IPS DF 4.7 (cell line): ENCODE data around the gene TST.

Experiments used
- DNase-seq: peaks from one replicate; pipeline ENCODE4 v3.0.0-alpha.2; 2013; ENCODE audit warnings: low spot score; ENCODE audit errors: extremely low read depth

The TST gene

GRCh38 chr22:37019309-37020191 lies at the start of gene TST, which contains the start of gene MPST:
TST (minus strand) TSS chr22:37019447; CDS start chr22:37018732, 715 bp downstream.
MPST (plus strand) TSS chr22:37019742; CDS start chr22:37019837, 95 bp downstream.
- DNase-seq: no peak

DNA sequence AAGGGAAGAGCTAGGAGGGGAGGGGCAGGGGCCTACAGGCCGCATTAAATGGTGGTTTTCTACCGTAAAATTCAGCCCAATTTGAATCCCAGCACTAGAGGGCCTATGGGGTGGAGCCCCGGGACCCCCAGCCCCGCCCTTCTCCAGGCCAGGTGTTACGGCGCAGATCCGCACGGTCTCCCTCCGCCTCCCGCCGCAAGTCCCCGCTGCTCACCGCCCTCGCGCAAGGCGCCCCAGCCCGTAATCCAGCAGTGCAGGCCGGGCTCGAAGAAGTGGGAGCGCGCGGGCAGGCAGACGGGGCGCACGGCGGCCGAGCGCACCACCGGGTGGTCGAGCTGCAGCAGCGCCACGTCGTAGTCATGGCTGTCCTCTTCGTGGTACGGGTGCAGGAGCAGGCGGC lies 49.6 kb upstream of the TST start:
- no peak for DNase-seq

- no peak for DNase-seq
These were observed 48.2 kb upstream of the TST start for GRCh38 chr22:37067428-37067827.

DNA sequence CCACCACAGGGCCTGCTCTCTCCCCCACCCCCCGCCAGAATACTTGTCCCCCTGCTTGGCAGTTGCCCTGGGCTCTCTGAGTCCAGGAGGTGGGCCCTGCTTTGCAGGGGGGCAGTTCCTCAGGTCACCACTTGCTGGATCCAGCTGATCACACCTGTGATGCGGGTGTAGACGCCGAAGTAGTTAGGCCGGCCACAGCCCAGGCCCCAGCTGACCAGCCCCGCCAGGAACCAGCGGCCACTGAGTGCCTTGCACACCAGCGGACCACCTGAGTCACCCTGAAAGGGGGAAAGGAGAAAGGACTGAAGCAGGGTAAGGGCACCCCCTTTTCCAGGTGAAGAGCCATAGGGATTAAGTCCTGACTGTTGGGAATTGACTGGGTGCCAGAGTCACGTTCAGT lies 46.7 kb upstream of the TST start:
- DNase-seq: no peak

DNA sequence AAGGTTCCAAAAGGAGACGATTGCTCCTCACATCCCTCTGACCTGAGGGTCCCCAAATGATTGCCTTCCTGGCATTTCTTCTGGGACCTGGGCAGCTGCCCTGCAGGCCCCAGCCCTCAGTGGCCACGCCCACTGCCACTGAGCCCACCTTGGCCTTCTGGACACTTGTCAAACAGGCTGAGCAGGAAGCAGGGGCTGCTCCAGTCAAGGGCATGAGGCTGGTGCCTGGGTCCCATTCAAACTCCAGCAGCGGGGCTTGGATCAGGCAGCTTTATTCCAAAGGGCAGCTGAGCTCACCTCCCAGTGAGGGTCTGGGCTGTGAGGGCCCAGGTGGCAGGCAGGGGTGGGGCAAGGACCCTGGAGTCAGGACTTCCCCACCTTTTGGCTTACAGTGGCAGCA lies 45.9 kb upstream of the TST start:
- DNase-seq: no peak

GRCh38 chr22:37064553-37064952 lies 45.3 kb upstream of the TST start:
- no peak for DNase-seq

DNA sequence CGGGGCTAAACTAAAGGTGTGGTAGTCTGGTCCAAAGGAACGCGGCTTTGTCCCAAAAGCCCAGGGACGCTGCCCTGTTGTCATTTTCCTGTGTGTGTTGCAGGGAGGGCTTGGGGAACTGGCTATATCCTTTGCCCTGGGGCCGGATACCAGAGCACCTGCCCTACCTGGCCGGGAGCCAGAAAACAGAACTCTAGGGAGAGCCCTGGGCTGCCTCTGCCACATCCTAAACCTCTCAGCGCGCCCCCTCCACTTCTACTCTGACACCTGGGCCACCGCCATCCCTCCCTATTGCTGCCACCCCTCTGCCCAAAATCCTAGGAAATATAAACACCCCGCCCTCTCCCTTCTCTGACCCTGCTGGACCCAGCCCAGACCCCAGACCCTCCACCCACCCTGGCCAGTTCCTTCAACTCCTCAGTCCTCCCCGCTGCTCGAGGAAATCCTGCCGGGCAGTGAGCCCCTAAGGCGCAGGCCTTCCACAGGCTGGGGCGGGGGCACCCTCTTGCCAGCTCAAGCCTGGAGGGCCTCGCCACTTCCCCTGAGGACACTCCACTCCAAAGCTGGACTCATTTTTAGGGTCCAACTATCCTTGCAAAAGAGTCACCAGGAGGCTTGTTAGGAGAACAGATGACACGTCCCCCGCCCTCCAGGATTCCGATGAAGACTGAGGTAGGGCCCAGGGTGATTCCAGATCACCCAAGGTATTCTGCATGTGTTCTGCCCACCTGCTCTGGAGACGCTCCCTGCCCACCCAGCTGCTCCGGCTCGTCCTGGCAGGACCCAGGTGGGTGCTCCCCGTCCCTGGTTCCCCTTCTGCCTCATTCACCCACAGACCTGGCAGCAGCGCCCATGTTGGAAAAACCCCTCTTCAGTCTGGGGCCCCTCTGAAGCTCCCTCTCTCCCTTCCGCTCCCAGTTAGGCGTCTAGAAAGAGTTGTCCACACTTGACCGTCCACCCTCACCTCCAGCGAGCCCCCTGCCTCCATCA lies 44.5 kb upstream of the TST start:
- DNase-seq: no peak

- DNase-seq: no peak
These were observed 43.6 kb upstream of the TST start for GRCh38 chr22:37062702-37063381.

- no peak for DNase-seq
These were observed 43.1 kb upstream of the TST start for GRCh38 chr22:37062376-37062675.

- DNase-seq: no peak
These were observed 42.5 kb upstream of the TST start for GRCh38 chr22:37061611-37062375.

DNA sequence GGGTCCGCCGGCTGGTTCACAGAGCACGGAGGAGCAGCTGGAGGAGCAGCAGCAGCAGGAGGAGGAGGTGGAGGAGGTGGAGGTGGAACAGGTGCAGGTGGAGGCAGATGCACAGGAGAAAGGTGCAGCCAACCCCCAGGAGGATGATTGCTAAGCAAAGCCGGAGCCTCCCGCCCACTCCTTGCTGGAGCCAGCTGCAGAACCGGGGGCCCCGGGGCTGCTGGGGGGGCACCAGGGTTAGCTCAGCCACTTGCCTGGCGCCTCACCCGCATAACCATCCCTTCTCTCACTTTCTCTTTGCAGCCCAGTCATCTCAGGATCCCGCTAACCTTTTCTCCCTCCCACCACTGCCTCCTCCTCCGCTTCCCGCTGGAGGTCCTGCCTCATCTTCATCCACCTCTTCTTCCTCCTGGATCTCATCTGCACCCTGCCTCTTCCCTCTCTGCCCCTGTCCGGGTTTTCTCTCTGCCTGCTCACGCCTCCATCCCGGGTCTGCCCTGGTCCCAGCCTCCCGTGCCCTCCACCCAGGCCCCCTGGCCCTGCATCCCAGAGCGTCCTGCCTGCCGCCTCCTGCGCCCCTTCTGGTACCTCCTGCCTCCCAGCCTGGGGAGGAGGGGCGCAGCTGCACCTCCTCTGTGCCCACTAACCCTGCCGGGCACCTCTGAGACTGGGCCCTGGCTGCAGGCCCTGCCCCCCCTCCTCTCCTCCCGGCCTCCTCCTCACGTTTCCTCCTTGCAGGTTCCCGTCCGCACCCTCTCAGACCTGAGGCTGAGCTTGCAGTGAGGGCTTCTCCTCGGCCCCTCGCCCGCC lies 41.8 kb upstream of the TST start:
- DNase-seq: no peak

DNA sequence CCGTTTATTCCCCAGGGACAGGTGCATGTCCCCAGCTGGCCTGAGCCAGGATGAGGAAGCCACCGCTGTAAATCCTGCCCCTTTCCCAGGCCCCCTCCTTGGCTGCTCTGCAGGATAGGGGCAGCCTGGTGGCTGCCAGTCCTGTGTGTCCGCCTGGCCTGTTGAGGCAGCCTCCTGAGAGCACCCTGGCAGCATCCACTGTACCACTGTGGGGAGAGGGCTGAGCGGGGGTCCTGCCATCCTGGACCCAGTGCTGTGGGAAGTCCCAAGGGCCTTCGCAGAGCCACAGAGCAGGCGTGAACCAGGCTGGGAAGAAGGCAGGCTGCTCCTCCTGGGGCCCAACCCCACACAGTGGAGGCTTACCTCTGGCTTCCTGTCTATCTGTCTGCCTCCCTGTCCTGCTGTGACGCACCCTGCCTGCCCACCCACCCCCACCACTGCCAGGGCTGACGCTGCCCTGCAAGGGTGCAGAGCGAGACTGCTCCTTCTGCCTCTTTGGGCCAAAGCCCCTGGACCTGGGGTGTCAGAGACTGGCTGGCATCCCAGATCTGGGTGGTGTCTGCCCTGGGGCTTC lies 40.7 kb upstream of the TST start:
- no peak for DNase-seq

GRCh38 chr22:37058917-37059701 lies 39.9 kb upstream of the TST start:
- DNase-seq: no peak

DNA sequence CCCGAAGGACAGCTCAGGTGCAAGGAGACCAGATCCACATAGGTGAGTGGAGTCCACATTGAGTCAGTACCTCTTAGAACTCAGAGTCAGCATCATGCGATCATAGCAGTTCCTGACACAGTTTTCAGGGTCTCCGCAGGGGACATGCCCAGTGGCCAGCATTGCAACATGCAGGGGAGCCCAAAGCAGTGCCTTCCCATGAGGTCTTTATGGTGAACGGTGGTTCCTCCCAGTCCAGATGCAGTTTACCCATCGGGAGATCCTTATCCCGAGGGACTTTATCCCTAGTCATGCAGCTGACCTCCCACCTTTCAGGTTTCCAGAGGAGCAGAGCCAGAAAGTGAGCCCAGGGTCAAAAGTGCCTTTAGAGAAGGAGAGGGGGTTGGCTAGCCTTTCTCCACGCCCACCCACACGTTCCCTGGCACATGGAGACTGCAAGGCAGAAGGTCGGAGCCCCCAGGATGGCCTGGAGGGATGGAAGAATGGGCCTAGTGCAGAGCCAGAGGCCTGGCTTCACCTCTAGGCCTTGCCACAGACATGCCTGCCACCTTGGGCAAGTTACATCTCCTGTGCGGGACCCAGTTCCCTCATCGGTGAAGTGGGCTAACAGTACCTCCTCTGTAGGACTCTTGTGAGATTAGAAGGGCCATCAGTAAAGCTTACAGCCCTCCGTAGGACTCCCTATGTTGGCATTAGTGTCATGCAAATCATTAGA lies 38.7 kb upstream of the TST start:
- no peak for DNase-seq

GRCh38 chr22:37057226-37057625 lies 38.0 kb upstream of the TST start:
- DNase-seq: no peak

- no peak for DNase-seq
These were observed 37.0 kb upstream of the TST start for GRCh38 chr22:37056246-37056645.

- DNase-seq: no peak
These were observed 35.5 kb upstream of the TST start for GRCh38 chr22:37054600-37055365.

GRCh38 chr22:37054056-37054395 lies 34.8 kb upstream of the TST start:
- DNase-seq: no peak
